ENCODE results near the gene CACNA2D4.

DNA sequence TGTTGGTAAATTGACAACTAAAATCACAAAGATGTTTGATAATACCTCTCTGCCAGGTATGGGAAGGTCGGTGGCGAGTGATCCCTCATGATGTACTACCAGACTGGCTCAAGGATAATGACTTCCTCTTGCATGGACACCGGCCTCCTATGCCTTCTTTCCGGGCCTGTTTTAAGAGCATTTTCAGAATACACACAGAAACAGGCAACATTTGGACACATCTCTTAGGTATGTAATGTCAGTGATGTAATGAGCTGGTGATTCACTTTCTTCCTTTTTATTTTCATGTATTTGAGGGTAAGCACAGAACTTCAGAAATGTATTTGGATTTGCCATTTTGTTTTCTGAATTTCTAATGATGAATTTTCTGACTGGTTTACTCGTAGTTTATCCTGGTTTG is 140.7 kb downstream of the CACNA2D4 start:
- TF ChIP-seq, protein P1, sequence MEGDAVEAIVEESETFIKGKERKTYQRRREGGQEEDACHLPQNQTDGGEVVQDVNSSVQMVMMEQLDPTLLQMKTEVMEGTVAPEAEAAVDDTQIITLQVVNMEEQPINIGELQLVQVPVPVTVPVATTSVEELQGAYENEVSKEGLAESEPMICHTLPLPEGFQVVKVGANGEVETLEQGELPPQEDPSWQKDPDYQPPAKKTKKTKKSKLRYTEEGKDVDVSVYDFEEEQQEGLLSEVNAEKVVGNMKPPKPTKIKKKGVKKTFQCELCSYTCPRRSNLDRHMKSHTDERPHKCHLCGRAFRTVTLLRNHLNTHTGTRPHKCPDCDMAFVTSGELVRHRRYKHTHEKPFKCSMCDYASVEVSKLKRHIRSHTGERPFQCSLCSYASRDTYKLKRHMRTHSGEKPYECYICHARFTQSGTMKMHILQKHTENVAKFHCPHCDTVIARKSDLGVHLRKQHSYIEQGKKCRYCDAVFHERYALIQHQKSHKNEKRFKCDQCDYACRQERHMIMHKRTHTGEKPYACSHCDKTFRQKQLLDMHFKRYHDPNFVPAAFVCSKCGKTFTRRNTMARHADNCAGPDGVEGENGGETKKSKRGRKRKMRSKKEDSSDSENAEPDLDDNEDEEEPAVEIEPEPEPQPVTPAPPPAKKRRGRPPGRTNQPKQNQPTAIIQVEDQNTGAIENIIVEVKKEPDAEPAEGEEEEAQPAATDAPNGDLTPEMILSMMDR (IDR thresholded peaks at IDR 0.05; ENCODE audit: insufficient read depth, low read length) = no peak
- TF ChIP-seq, protein P2, sequence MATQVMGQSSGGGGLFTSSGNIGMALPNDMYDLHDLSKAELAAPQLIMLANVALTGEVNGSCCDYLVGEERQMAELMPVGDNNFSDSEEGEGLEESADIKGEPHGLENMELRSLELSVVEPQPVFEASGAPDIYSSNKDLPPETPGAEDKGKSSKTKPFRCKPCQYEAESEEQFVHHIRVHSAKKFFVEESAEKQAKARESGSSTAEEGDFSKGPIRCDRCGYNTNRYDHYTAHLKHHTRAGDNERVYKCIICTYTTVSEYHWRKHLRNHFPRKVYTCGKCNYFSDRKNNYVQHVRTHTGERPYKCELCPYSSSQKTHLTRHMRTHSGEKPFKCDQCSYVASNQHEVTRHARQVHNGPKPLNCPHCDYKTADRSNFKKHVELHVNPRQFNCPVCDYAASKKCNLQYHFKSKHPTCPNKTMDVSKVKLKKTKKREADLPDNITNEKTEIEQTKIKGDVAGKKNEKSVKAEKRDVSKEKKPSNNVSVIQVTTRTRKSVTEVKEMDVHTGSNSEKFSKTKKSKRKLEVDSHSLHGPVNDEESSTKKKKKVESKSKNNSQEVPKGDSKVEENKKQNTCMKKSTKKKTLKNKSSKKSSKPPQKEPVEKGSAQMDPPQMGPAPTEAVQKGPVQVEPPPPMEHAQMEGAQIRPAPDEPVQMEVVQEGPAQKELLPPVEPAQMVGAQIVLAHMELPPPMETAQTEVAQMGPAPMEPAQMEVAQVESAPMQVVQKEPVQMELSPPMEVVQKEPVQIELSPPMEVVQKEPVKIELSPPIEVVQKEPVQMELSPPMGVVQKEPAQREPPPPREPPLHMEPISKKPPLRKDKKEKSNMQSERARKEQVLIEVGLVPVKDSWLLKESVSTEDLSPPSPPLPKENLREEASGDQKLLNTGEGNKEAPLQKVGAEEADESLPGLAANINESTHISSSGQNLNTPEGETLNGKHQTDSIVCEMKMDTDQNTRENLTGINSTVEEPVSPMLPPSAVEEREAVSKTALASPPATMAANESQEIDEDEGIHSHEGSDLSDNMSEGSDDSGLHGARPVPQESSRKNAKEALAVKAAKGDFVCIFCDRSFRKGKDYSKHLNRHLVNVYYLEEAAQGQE (IDR thresholded peaks at IDR 0.05; ENCODE audit: insufficient replicate concordance, low read depth) = no peak
- TF ChIP-seq POLR2AphosphoS5 (IDR thresholded peaks at IDR 0.05; ENCODE audit: low read depth) = no peak
- TF ChIP-seq GABPA (IDR thresholded peaks at IDR 0.05; ENCODE audit: low read depth) = no peak
- TF ChIP-seq SPI1 (IDR thresholded peaks at IDR 0.05; ENCODE audit: borderline replicate concordance, low read depth) = no peak
